Thymus (tissue), 11 donors: ENCODE data around the gene GTF2A1. TPM values are rescaled to one million over a fixed set of nuclear protein-coding genes. Genes with fewer than 3 reads are reported as not detected.

Experiments used
- DNase-seq, 9 donors: peaks; one replicate each; pipeline ENCODE4 v3.0.0-alpha.2; 2013; ENCODE audit warnings: low spot score in 9 of 9, low read depth in 6 of 9, missing footprints in 1 of 9
- H3K27ac ChIP-seq, 2 donors: one replicate each; pipeline ENCODE4 v1.5.1; 2013; ENCODE audit warnings: control low read depth in 1 of 2, low read depth in 1 of 2, low read length in 1 of 2, mild to moderate bottlenecking in 1 of 2, moderate library complexity in 1 of 2
- H3K27me3 ChIP-seq, 2 donors: one replicate each; pipeline ENCODE4 v1.5.1; 2013; ENCODE audit warnings: low read length in 1 of 2; ENCODE audit not compliant: control insufficient read depth in 2 of 2, insufficient read depth in 1 of 2
- H3K36me3 ChIP-seq, 2 donors: one replicate each; pipeline ENCODE4 v1.5.1; 2013; ENCODE audit warnings: low read length in 1 of 2, mild to moderate bottlenecking in 1 of 2, moderate library complexity in 1 of 2; ENCODE audit not compliant: control insufficient read depth in 2 of 2, insufficient read depth in 2 of 2
- H3K4me1 ChIP-seq, 2 donors: one replicate each; pipeline ENCODE4 v1.5.1; 2013; ENCODE audit warnings: low read length in 2 of 2; ENCODE audit not compliant: control insufficient read depth in 2 of 2, insufficient read depth in 2 of 2
- H3K4me3 ChIP-seq, 2 donors: one replicate each; pipeline ENCODE4 v1.5.1; 2013; ENCODE audit warnings: low read length in 2 of 2, control low read depth in 1 of 2, mild to moderate bottlenecking in 1 of 2
- H3K9me3 ChIP-seq, 2 donors: one replicate each; pipeline ENCODE4 v1.5.1; 2013; ENCODE audit warnings: low read length in 1 of 2, mild to moderate bottlenecking in 1 of 2; ENCODE audit not compliant: control insufficient read depth in 2 of 2, insufficient read depth in 1 of 2
- WGBS: extraction: QIAGEN DNeasy Blood & Tissue Kit; methylation state at CpG from one replicate; pipeline ENCODE4 v1.1.7; 2013; 5-methylcytosine and 5-hydroxymethylcytosine counted together
- polyA plus RNA-seq: library from polyadenylated mRNA; stranded (reverse); fragments of 200-250 nt; gene quantifications from one replicate; pipeline ENCODE4 v1.2.3, GENCODE V29; 2013
- total RNA-seq: library from RNA; stranded (reverse); fragments of 120-200 nt; gene quantifications from one replicate; pipeline ENCODE4 v1.2.4, GENCODE V29; 2013
- donor health status: healthy.

Gene GTF2A1
- total and polyA plus RNA-seq, 2 donors, result 14.1 to 21.3 TPM

GRCh38 chr14:81143793-81144192, 77.0 kb downstream of the GTF2A1 start:
- Histone ChIP-seq H3K27me3 (no peaks in the 10 kb centered on the region), H3K4me1 (peaks cover 2 to 4% of the 10 kb centered on the region in 2 donors), H3K4me3 (no peak overlapping the region), H3K9me3 (no peaks in the 10 kb centered on the region), H3K27ac (no peak overlapping the region), H3K36me3 (peaks cover 10 to 16% of the 10 kb centered on the region in 2 donors)
- DNase-seq, result no peak
- WGBS, result over 99% methylated on average over 8 of the region's 8 CpGs

- H3K4me3 ChIP-seq, result no peak overlapping the region
- no peaks in the 10 kb centered on the region for H3K9me3 ChIP-seq
- DNase-seq, result no peak
- H3K36me3 ChIP-seq, result peaks cover 10 to 16% of the 10 kb centered on the region in 2 donors
- H3K27ac ChIP-seq, result no peak overlapping the region
- H3K27me3 ChIP-seq, result no peaks in the 10 kb centered on the region
- H3K4me1 ChIP-seq, result no peaks in the 10 kb centered on the region
- 88% methylated on average over 2 of the region's 2 CpGs for WGBS
These were observed 79.3 kb downstream of the GTF2A1 start for GRCh38 chr14:81141426-81141825.

- no peaks in the 10 kb centered on the region for H3K9me3 ChIP-seq
- H3K27ac ChIP-seq, result no peak overlapping the region
- no peaks in the 10 kb centered on the region for H3K27me3 ChIP-seq
- H3K4me3 ChIP-seq, result no peak overlapping the region
- no peak for DNase-seq
- H3K4me1 ChIP-seq, result no peaks in the 10 kb centered on the region
- WGBS, result 96% methylated on average over 6 of the region's 6 CpGs
- peaks cover 4 to 9% of the 10 kb centered on the region in 2 donors for H3K36me3 ChIP-seq
These were observed 82.3 kb downstream of the GTF2A1 start for GRCh38 chr14:81138429-81138828.

- Histone ChIP-seq H3K4me1 (no peaks in the 10 kb centered on the region), H3K27me3 (no peaks in the 10 kb centered on the region), H3K4me3 (no peak overlapping the region), H3K36me3 (no peaks in the 10 kb centered on the region), H3K27ac (no peak overlapping the region), H3K9me3 (no peaks in the 10 kb centered on the region)
- WGBS, result 99% methylated on average over 2 of the region's 2 CpGs
- DNase-seq, result no peak
These were observed 83.4 kb downstream of the GTF2A1 start for GRCh38 chr14:81137316-81137715.

GRCh38 chr14:81133400-81133799, 87.4 kb downstream of the GTF2A1 start:
- no peaks in the 10 kb centered on the region for H3K27me3 ChIP-seq
- H3K4me1 ChIP-seq, result no peaks in the 10 kb centered on the region
- H3K9me3 ChIP-seq, result no peaks in the 10 kb centered on the region
- H3K4me3 ChIP-seq, result no peak overlapping the region
- WGBS, result 98% methylated on average over 2 of the region's 2 CpGs
- no peak overlapping the region for H3K27ac ChIP-seq
- DNase-seq, result no peak
- H3K36me3 ChIP-seq, result peaks cover 0 to 4% of the 10 kb centered on the region in 2 donors

- H3K36me3 ChIP-seq, result peaks cover 0 to 4% of the 10 kb centered on the region in 2 donors
- peaks cover 0 to 2% of the 10 kb centered on the region in 2 donors for H3K9me3 ChIP-seq
- 84% methylated on average over 3 of the region's 3 CpGs for WGBS
- no peak overlapping the region for H3K4me3 ChIP-seq
- H3K27ac ChIP-seq, result no peak overlapping the region
- H3K27me3 ChIP-seq, result no peaks in the 10 kb centered on the region
- peak in 2 of 9 donors; percentile 3 to 9 for DNase-seq
- no peaks in the 10 kb centered on the region for H3K4me1 ChIP-seq
These were observed 88.3 kb downstream of the GTF2A1 start for GRCh38 chr14:81132468-81132867.

- H3K9me3 ChIP-seq, result peaks cover 0 to 2% of the 10 kb centered on the region in 2 donors
- H3K4me3 ChIP-seq, result no peak overlapping the region
- no peak for DNase-seq
- peaks cover 0 to 7% of the 10 kb centered on the region in 2 donors for H3K36me3 ChIP-seq
- no peaks in the 10 kb centered on the region for H3K27me3 ChIP-seq
- no peaks in the 10 kb centered on the region for H3K4me1 ChIP-seq
- WGBS, result 94% methylated on average over 1 of the region's 1 CpG
- H3K27ac ChIP-seq, result no peak overlapping the region
These were observed 91.5 kb downstream of the GTF2A1 start for GRCh38 chr14:81129242-81129641.

GRCh38 chr14:81127785-81128184, 93.0 kb downstream of the GTF2A1 start:
- Histone ChIP-seq H3K9me3 (peaks cover 0 to 2% of the 10 kb centered on the region in 2 donors), H3K27me3 (no peaks in the 10 kb centered on the region), H3K36me3 (peaks cover 0 to 7% of the 10 kb centered on the region in 2 donors), H3K27ac (no peak overlapping the region), H3K4me1 (no peaks in the 10 kb centered on the region), H3K4me3 (no peak overlapping the region)
- DNase-seq, result no peak
- 77% methylated on average over 5 of the region's 5 CpGs for WGBS

DNA sequence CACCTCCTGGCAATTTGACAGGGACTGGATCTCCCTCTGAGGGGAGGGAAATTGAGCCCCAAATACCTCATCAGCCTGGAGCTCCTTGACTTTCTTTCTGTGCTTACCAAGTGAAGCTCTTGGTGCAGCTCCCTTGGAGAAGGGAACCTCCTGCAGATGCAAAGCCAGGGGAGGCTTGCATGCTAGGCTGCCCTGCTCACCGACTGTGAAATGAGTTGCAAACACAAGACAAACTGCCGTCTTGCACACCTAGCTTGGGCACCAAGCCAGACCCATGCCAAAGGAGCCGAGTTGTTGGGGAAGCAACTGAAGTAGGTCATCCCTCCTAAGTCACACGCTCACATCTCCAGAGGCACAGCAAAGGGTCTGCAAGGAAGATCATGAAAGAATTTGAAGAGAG, 95.2 kb downstream of the GTF2A1 start:
- no peak overlapping the region for H3K4me3 ChIP-seq
- H3K27me3 ChIP-seq, result no peaks in the 10 kb centered on the region
- peaks cover 0 to 2% of the 10 kb centered on the region in 2 donors for H3K9me3 ChIP-seq
- no peak for DNase-seq
- no peak overlapping the region for H3K27ac ChIP-seq
- H3K36me3 ChIP-seq, result peaks cover 0 to 3% of the 10 kb centered on the region in 2 donors
- no peaks in the 10 kb centered on the region for H3K4me1 ChIP-seq
- 84% methylated on average over 4 of the region's 4 CpGs for WGBS
